NCI-H2227 (cell line): ENCODE measurements around the gene PHF2.
"Not testable (repeated sequence)": the region's sequence is repeated elsewhere in the genome, so short reads cannot be mapped to it uniquely, and the experiment has no call there.

Experiments
- DNase-seq: peaks from one replicate; lab custom pipeline; 2025; ENCODE audit not compliant: unreplicated experiment; lab: John Stamatoyannopoulos, UW

PHF2 gene

DNA sequence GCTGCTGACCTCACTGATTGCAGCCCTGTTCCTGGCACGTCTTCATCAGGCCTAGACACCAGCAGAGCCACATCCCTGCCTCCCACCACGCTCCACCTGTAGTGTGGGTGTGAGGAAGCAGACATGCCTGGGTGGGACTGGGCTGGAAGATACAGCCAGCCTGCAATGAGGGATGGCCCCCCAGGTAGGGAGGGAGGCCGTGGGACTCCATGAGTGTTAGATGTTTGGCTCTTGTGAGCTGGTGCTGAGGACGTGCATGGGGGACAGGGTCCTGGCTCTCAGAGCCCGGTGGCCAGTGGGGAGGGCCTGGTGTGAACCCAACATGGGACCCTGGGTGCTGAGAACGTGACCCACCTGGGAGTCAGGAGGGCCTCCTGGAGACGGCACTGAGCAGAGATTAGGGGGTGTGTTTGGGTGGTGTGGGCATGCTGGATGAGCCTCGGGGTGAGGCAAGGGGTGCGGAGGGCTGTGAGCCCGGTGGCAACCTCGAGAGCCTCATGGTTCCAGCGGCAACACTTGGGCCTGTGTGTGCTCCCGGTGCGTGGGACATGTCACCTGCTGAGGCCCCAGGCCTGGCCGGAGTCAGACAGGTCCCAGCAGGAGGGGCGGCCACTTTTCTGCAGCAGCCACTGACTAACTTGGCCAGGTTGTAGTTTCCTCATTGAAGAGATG is 87.6 kb downstream of the PHF2 start:
- DNase-seq = no peak

DNA sequence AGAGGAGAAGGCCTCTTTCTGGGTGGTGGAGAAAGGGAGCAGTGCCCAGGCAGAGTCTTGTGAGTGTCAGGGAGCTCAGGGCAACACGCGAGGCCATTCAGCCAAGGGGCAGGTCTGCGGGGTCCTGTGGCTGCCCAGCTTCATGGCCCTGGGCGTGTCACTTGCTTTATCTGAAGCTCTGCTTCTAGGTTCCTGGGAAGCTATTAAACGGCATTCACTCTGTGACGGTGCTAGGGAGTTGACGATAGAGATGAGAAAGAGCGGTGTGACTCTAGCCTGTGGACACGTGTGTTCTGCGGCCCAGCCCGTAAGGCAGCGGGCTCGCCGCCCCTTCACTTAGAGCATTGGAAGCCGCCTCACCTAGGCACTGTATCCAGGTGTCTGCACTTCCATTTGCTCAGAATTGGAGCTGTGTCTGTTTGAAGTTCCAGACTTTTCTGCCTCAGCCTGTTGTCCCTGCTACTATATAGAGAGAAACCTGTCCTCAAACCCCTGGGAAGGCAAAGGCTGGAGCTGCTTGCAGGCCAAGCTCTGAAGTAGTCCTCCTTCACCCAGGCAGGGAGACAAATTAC is 88.3 kb downstream of the PHF2 start:
- DNase-seq = no peak

DNA sequence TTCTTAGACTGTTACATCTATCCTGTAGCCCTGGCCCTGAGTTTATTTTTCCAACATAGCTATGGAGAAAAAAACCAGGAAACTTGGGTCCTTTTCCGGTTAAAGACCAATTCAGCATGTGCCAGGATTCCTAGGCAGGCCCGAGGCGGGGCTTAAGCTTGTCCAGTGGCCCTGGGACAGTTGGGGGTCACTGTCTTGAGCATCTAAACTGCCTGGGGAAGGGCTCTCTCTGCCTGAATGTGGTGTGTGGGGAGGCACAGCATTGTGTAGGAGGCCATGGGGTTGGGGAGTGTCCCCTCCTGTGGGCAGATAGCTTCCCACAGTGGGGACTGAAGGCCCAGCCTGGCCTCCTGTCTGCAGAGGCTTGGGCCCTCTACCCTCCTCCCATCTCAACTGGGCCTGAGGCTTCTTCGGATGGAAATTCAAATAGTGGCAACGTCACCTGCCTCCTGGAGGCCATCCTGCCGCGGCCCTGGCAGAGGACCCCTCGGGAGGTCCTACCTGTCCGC is 88.8 kb downstream of the PHF2 start:
- no peak for DNase-seq

DNA sequence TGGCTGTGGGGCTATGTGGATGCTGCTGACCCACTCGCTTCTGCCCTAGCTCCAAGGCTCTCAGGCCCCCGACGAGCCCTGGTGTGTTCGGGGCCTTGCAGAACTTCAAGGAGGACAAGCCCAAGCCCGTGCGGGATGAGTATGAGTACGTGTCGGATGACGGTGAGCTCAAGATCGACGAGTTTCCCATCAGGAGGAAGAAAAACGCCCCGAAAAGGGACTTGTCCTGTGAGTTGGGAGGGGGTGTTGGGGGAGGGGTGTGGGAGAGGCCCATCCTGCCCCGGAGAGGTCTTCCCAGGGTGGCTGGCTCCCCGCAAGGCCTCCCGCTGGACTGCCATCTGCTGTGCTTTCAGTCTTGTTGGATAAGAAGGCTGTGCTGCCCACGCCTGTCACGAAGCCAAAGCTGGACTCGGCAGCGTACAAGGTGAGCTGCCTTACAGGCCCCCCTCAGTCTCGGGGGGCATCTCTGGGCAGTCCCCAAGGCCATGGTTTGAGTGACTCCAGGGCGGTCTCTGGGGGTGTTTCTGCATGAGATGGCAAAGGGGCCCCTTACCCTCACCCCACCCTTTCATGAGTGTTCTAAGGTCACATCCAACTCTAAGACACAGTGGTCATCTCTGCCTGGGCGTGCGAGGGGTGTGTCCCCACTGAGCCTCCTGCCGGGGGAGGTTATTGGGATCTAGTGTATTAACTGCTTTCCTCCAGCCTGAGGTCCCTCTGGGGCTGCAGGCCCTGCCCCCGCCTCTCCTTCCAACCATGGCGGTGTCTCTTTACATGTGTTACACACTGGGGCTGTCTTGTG is 89.5 kb downstream of the PHF2 start:
- no peak for DNase-seq

DNA sequence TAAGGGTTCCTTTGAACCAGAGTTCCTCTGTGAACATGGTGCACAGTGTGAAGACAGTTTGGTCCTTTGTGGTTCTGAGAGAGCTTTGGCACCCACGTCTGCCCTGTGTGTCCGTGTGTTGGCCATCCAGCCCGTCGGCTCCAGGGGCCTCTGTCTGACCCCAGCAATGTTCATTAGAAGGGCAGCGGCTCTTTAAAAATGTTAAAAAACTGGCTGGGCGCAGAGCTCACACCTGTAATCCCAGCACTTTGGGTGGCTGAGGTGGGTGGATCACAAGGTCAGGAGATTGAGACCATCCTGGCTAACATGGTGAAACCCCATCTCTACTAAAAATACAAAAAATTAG is 90.0 kb downstream of the PHF2 start:
- DNase-seq = not testable (repeated sequence)

DNA sequence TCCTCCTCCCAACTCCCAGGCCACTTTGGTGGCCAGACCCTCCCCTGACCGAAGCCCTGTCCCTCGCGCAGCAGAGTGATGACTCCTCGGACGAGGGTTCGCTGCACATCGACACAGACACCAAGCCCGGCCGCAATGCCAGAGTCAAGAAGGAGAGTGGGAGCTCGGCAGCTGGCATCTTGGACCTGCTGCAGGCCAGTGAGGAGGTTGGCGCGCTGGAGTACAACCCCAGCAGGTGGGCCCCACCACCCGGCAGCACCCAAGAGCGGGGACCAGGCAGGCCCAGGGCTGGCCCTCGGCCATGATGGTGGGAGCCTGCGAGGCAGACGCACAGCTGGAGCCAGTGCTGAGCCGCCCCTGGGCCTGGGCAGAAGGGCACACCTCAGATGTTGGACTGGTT is 90.6 kb downstream of the PHF2 start:
- DNase-seq = no peak

DNA sequence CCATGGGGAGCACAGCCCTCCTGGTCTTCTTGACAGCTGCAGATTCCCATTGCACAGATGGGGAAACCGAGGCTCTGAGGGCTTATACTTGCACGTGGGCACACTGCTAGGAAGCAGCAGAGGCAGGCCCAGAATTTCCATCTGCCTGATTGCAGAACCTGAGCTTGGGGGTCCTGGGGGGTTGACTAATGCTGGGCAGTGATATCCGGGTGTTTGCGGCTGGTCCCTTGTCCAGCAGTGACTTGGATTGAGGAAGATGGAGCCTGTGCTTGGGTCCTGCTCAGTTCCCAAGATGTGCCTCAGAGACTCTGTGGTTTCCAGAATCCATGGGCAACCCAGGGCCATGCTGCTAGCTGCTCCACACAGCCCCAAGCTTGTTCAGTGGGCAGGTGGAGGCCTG is 91.2 kb downstream of the PHF2 start:
- no peak for DNase-seq

DNA sequence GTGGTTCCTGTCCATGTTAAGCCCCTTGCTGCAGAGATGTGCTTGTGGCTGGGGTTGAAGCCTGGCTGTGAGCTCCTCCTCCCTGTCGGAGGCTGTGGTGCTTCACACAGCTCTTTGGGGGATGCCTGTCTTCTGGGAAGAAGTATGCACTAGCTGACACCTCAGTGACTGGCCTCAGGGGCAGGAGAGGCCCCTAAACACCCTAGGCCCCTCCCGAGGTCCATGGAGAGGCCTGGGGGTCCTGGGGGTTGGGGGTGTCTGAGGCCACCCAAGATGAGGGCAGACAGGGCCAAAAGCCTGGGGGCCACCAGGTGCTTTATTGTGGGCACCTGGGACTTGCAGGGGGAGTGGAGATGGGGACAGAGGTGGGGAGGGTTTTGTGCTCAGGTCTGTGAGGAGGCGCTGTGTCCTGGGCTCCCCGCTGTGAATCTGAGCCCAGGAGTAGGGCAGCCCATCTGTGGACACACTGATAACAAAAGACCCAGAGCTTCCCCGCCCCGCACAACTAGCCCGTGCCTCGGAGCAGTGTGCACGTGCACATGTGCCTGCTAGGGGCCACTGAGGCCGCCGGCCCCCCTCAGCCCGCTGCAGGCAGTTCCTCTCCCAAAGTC is 92.0 kb downstream of the PHF2 start:
- no peak for DNase-seq

DNA sequence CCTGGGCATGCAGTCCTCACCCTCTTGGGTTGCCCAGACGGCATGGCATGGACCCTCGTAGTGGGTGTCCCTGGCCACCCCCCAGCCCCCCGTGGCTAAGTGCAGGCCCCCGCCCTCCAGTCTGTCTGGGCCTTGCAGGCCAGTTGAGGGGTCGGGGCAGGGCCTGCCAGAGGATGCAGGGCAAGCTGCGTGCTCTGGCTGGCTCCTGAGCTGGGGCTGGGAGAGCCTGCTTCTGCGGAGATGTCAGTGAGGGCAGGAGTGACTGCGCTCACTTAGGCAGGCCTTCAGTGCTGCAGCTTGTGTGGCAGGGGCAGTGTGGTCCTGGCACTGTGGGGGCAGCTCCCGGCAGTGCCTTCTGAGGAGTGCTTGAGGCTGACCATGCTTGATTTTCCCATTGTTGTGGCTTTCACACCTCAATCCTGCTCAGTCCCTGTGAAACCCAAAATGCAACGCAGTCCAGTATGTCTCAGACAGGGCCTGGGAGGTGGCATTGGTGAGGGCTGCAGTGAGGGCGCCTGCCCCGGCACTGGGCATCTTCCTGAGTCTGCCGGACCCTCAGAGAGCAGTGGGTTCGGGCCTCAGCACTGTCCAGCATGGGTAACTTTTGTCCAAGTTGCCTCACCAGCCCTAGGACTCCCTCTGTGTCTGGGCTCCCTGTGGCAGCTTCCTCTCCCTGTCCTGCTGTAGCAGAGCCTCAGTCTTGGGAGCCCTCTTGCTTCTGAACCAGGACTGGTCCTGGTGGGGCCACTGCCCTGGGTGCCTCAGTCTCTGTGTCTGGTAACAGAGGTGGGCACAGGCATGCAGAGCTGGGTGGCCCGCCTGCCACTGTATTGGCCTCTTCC is 93.0 kb downstream of the PHF2 start:
- DNase-seq = no peak

DNA sequence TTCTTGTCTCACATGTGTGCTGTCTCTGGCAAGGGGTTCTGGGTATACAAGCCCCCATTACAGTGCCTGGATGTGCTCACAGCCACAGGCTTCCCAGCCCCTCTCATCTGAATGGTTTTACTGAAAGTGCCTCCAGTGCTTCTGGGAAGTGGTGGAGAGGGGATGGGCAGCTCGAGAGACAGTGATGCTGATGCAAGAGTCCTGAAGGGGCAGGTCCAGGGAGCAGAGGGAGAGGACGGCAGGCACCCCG is 93.5 kb downstream of the PHF2 start:
- DNase-seq = no peak

DNA sequence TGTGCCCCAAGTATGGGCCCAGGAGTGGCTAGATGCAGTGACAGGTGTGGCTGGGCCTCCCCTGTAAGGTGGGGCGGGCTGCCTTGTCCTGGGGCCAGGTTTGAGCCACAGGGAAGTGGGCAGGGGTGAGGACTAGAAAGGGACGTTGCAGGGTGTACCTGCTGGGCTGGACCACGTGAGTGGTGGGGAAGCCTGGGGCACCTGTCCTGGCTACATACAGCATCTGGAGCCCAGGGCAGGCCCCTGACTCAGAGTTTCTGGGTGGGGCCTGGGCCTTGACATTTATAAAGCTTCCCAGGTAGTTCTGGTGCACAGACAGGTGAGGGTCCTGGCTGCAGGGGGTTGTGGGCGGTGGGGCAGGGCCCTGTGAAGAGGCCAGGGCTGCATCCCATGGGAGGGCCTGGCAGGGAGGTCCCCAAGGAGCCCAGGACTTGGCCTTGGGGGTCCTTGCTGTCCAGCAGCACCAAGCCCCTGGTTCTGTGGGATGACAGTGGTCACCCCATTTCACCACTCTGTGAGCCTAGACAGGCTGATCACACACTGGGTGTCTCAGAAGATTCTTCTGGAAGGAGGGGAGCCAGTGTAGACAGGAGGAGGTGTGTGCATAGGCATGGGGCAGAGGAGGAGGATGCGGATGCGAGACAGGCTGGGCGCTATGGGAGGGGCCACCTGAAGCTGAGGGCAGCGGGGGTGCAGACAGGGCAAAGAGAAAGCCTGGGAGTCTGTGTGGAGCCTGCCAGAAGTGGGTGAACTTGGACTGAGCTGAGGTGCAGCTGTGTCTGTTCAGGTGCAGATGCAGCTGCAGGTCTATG is 94.0 kb downstream of the PHF2 start:
- no peak for DNase-seq

DNA sequence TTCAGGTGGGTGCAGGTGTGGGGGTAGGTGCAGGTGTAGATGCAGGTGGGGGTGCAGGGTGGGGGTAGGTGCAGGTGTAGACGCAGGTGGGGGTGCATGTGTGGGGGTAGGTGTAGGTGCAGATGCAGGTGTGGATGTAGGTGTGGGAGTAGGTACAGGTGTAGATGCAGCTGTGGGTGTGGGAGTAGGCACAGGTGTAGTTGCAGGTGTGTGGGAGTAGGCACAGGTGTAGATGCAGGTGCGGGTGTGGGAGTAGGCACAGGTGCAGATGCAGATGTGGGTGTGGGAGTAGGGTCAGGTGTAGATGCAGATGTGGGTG is 94.6 kb downstream of the PHF2 start:
- DNase-seq = no peak

DNA sequence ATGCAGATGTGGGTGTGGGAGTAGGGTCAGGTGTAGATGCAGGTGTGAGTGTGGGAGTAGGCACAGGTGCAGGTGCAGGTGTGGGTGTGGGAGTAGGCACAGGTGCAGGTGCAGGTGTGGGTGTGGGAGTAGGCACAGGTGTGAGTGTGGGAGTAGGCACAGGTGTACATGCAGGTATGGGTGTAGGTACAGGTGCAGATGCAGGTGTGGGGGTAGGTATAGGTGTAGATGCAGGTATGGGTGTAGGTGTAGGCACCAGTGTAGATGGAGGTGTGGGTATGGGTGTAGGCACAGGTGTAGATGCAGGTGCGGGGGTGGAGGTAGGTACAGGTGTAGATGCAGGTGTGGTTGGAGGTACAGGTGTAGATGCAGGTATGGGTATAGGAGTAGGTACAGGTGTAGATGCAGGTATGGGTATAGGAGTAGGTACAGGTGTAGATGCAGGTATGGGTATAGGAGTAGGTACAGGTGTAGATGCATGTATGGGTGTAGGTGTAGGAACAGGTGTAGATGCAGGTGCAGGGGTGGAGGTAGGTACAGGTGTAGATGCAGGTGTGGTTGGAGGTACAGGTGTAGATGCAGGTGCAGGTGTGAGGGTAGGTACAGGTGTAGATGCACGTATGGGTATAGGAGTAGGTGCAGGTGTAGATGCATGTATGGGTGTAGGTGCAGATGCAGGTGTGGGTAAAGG is 96.1 kb downstream of the PHF2 start:
- DNase-seq = not testable (repeated sequence)

DNA sequence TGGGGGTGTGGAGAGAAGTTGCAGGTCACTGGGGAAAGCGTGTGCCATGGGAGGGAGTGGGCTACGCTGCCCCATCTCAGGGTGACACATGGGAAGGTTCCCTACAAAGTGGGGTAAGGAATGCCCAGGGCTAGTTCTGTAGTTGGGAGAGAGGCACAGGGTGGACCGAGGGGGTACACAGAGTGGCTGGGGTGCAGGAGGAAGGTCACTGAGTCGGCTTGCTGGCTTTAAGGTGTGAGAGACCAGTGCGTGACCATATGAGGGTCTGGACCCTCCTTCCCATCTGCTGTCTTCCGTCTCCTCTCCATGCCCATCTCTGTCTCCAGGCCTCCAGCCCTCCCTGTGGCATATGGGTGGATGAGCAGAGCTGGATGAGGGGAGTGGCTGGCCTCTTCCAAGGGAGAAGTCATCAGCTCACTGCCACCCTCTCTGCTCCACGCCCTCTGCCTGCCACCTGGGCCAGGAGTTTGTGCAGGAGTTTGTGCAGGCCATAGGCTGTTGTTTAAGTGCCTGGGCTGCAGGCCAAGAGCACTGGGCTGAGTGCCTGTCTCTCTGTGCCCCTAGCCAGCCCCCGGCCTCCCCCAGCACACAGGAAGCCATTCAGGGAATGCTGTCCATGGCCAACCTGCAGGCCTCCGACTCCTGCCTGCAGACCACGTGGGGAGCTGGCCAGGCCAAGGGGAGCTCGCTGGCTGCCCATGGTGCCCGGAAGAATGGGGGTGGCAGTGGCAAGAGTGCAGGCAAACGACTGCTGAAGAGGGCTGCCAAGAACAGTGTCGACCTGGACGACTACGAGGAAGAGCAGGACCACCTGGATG is 96.8 kb downstream of the PHF2 start:
- DNase-seq = no peak

DNA sequence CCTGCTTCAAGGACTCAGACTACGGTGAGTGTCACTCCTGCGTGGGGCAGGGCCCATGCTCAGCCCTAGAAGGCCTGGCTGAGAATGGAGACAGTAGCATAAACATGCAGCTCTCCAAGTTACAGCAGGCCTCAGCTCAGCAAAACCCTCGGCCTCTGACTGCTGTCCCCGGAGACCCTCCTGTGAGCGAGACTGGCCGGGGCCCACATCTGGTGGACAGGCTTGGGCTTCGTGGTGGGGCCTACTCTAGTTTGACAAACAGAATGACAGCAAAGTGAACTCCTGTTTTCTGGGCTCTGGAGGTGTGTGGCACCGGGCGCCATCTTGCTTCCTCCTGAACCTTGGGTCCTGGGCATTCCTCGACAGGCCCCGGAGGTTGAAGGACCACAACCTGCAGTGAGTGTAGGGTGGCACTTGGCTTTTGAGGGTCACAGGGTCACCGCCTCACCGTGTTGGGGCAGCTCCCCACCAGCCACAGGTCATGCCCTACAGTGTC is 97.5 kb downstream of the PHF2 start:
- no peak for DNase-seq

DNA sequence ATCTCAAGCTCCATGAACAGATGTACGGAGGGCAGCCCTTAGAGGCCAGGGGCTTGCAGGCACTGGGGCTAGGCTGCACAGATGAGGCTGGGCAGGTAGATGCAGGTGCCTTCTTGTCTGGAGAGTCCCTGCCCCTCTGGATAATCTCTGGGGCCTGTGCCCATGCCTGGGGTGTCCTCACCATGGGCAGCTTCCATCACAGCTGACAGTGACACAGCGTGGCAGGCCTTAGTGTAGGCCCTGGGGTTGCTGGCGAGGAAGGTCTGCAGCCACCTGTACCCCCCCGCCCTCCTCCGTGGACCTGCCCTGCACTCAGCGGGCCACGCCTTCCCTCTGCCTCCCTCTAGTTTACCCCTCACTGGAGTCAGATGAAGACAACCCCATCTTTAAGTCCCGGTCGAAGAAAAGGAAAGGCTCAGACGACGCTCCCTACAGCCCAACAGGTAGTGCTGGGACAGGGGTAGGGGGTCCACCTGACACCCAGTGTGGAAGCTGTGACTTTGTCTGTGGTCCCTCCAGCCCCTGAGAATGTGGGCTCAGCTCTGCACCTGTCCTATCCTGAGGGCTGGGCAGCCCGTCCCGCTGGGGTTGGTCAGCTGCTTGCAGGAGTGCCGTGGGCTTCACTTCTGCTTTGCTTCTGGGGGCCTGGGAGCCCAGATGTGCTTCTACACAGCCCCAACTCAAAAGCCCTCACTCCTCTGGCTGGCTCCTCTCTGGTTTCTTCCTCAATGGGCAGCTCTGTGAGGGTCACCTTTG is 98.4 kb downstream of the PHF2 start:
- no peak for DNase-seq

DNA sequence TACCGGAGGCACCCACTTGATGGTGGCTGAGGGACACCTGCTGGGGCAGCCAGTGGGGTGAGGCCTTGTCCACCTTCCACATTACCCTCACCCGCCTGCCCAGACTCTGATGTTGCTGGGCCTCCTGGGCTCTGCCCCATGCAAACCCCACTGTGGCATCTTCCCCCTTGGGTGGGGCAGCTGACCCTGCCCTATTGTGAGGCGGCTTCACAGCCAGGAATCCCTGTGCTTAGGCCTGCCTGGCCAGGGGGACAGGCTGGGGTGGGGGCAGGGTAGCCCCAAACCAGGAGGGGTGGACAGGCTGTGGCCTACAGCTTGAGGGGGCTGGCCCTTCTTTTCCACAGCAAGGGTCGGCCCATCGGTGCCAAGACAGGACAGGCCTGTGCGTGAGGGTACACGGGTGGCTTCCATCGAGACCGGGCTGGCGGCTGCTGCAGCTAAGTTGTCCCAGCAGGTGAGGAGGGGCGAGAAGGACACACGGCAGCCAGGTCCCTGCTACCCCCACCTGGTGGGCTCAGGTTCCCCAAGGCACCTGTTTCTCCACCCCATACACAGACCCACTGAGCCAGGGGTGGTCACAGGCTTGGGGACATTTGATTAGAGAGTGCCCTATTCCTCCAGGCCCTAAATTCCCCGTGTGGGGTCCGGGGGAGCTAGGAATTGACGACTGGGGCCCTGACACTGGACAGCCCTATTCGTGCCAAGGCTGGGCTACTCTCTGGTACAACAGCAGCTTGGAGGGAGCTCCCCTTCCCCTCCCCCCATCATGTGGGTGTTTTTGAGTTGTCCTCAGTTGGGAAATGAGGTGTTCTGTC is 99.2 kb downstream of the PHF2 start:
- DNase-seq = no peak
